Activated naive CD4-positive, alpha-beta T cell treated with anti-CD3 and anti-CD28 coated beads for 36 hours (primary cell): Measurements from ENCODE around the gene TNFRSF1B. TPM values are rescaled to one million over a fixed set of nuclear protein-coding genes. Genes with fewer than 3 reads are reported as not detected.

Experiments
- CTCF ChIA-PET: fragments of 350-600 bp; sonication (Branson Sonifier 250); formaldehyde crosslinking; loops from one replicate; lab custom pipeline; 2021; ENCODE audit warnings: antibody characterized with exemption; lab: Charles Lee
- DNase-seq: peaks from one replicate; pipeline ENCODE4 v3.0.0-alpha.2; 2020
- H3K27ac Mint-ChIP-seq: one replicate; pipeline ENCODE4 v1.8.0; 2021; ENCODE audit warnings: mild to moderate bottlenecking, mixed read lengths
- H3K27me3 Mint-ChIP-seq: one replicate; pipeline ENCODE4 v1.8.0; 2021; ENCODE audit warnings: low read depth, mixed read lengths
- H3K36me3 Mint-ChIP-seq: one replicate; pipeline ENCODE4 v1.8.0; 2021; ENCODE audit warnings: low read depth, mixed read lengths
- H3K4me1 Mint-ChIP-seq: one replicate; pipeline ENCODE4 v1.8.0; 2021; ENCODE audit warnings: low read depth, mixed read lengths
- H3K4me3 Mint-ChIP-seq: one replicate; pipeline ENCODE4 v1.8.0; 2021; ENCODE audit warnings: mild to moderate bottlenecking, moderate library complexity, mixed read lengths
- H3K9me3 Mint-ChIP-seq: one replicate; pipeline ENCODE4 v1.8.0; 2021; ENCODE audit warnings: mixed read lengths
- intact Hi-C: fragments of 100-400 bp; cut with micrococcal nuclease; formaldehyde crosslinking; loops from one replicate; pipeline ENCODE4 v1.15.1; 2023
- microRNA-seq: library from miRNA; unstranded; fragments of <30 nt; microRNA quantifications from one replicate; pipeline ENCODE4 v1.2.0, GENCODE V29; 2022; ENCODE audit warnings: borderline microRNAs expressed, borderline replicate concordance
- total RNA-seq, 2 experiments: library from RNA; stranded (reverse); gene quantifications; one replicate each; pipeline ENCODE4 v1.2.3, GENCODE V29; 2021

Gene TNFRSF1B
- total RNA-seq, 2 experiments from 2014 or later = 69.4 to 75.7 TPM

- DNase-seq = no peak
- Mint-ChIP-seq H3K36me3 (peaks cover 32% of the 10 kb centered on the region), H3K4me1 (no peaks in the 10 kb centered on the region), H3K4me3 (no peak overlapping the region), H3K27me3 (no peaks in the 10 kb centered on the region), H3K27ac (no peak overlapping the region), H3K9me3 (no peaks in the 10 kb centered on the region)
- CTCF ChIA-PET = interaction anchor here (1.3 kb wide), 1 partner anchor 38 kb away, joined by 4 read pairs; no protein-coding TSS in a partner anchor
- intact Hi-C loops = no loop called here
Measured at GRCh38 chr1:12249181-12249580, 82.4 kb downstream of the TNFRSF1B start.

- Mint-ChIP-seq H3K27ac (no peak overlapping the region), H3K36me3 (peaks cover 28% of the 10 kb centered on the region)
Measured at GRCh38 chr1:12249748-12250147, 83.0 kb downstream of the TNFRSF1B start.

GRCh38 chr1:12251442-12251841 lies 84.7 kb downstream of the TNFRSF1B start:
- Mint-ChIP-seq H3K9me3 (no peaks in the 10 kb centered on the region), H3K36me3 (peaks cover 24% of the 10 kb centered on the region), H3K4me1 (no peaks in the 10 kb centered on the region), H3K27ac (no peak overlapping the region), H3K4me3 (no peak overlapping the region), H3K27me3 (no peaks in the 10 kb centered on the region)
- DNase-seq = no peak
- intact Hi-C loops = no loop called here
- CTCF ChIA-PET = interaction anchor here (0.6 to 1.1 kb wide), 2 partner anchors 11 to 127 kb away, joined by 3 to 4 read pairs; no protein-coding TSS in a partner anchor

More at GRCh38 chr1:12249748-12250147, 83.0 kb downstream of the TNFRSF1B start:
- DNase-seq = no peak
- Mint-ChIP-seq H3K27me3 (no peaks in the 10 kb centered on the region), H3K9me3 (no peaks in the 10 kb centered on the region), H3K4me1 (no peaks in the 10 kb centered on the region), H3K4me3 (no peak overlapping the region)
- CTCF ChIA-PET = interaction anchor here (1.3 kb wide), 1 partner anchor 39 kb away, joined by 4 read pairs; no protein-coding TSS in a partner anchor
- intact Hi-C loops = no loop called here

GRCh38 chr1:12255913-12256312 lies 89.1 kb downstream of the TNFRSF1B start:
- no peaks in the 10 kb centered on the region for H3K27me3 Mint-ChIP-seq
- no peaks in the 10 kb centered on the region for H3K9me3 Mint-ChIP-seq
- no peak overlapping the region for H3K27ac Mint-ChIP-seq
- H3K36me3 Mint-ChIP-seq = peaks cover 26% of the 10 kb centered on the region
- DNase-seq = no peak
- CTCF ChIA-PET = interaction anchor here (0.6 to 1.0 kb wide), 2 partner anchors 131 to 153 kb away, joined by 3 to 7 read pairs; no protein-coding TSS in a partner anchor
- intact Hi-C loops = no loop called here
- no peak overlapping the region for H3K4me3 Mint-ChIP-seq
- H3K4me1 Mint-ChIP-seq = no peaks in the 10 kb centered on the region

- CTCF ChIA-PET = interaction anchor here (0.6 to 1.7 kb wide), 2 partner anchors 20 to 139 kb away, joined by 4 to 5 read pairs; no protein-coding TSS in a partner anchor
- Mint-ChIP-seq H3K4me1 (no peaks in the 10 kb centered on the region), H3K27me3 (no peaks in the 10 kb centered on the region), H3K4me3 (no peak overlapping the region), H3K9me3 (no peaks in the 10 kb centered on the region), H3K36me3 (peaks cover 34% of the 10 kb centered on the region), H3K27ac (no peak overlapping the region)
- DNase-seq = no peak
- intact Hi-C loops = no loop called here
Measured at GRCh38 chr1:12258272-12258671, 91.5 kb downstream of the TNFRSF1B start.

Small RNA genes within 50 kb of the gene (microRNA-seq; reads per million reads assigned to microRNA genes)
- 2.2 reads per million for gene MIR4632
- 3.3 reads per million for gene MIR7846

Other genes with a start within 250 kb of the TNFRSF1B start
- gene KIAA2013, start 240.6 kb upstream of the TNFRSF1B start, total RNA-seq = 10 to 100 TPM; 16.0 to 17.7 TPM
- gene PLOD1, start 232.3 kb upstream of the TNFRSF1B start, total RNA-seq = 1 to 10 TPM; 6.7 to 9.0 TPM
- gene MFN2, start 186.5 kb upstream of the TNFRSF1B start, total RNA-seq = 10 to 100 TPM; 47.4 to 52.3 TPM
- gene MIIP, start 147.5 kb upstream of the TNFRSF1B start, total RNA-seq = 10 to 100 TPM; 32.8 to 36.4 TPM
- 10 to 100 TPM; 18.6 to 18.8 TPM for gene TNFRSF8, start 103.7 kb upstream of the TNFRSF1B start, total RNA-seq
- gene VPS13D, start 63.0 kb downstream of the TNFRSF1B start, total RNA-seq = 10 to 100 TPM; 20.0 to 23.3 TPM